AG09319 (cell line): Measurements from ENCODE around the gene ARHGDIB.

Experiments
- DNase-seq: peaks from one replicate; pipeline ENCODE4 v3.0.0-alpha.2; 2010; ENCODE audit warnings: low read depth; ENCODE audit errors: extremely low read depth
- TF ChIP-seq, protein P1 (sequence below): IDR thresholded peaks from 2 replicates; pipeline ENCODE4 v1.5.1; 2011; ENCODE audit warnings: low read depth, mild to moderate bottlenecking, inconsistent platforms, low read length, moderate library complexity

ARHGDIB gene

DNA sequence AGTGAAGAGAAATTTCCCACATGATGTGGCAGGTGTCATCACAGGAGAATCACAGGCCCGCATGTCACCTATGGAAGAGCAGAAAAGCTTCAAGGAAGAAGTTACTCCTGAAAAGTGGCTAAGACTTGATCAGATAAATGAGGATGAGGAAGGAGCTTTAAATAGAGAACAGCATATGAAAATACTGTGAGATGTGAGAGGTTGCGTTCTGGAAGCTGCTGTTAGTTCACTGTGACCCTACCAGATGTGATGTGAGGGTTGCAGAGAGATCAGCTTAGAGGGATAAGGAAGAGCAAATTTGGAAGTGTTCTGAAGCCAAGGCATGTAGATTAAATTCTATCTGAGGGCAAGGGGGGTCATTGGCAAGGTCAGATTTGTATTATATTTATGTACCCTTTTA is 40.2 kb downstream of the ARHGDIB start:
- no peak for DNase-seq

DNA sequence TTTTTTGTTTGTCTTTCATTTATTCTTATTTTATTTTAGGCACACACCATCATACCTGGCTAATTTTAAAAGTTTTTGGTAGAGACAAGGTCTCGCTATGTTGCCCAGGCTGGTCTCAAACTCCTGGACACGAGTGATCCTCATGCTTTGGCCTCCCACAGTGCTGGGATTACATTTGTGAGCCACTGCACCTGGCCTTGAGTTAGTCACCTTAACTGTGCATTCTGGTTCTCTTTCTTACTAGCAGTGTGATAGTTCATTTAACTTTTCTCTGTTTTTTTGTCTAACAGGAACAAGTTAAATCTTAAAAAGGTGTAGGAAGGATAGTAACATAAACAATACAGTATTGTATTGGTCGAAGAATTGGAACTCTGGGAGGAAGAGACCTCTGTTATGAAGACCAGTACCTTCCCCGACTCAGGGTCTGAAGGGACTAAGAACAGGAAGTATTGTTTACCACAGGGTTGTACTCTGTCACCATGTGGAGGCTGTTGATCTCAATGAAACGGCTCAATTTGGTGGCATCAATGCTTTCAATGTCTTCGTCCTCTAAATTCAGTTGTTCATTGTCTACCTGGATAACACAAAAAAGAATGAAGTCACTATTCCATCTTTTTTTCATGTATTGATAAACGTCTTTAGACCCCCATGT is 40.8 kb downstream of the ARHGDIB start:
- DNase-seq: no peak
- TF ChIP-seq, protein P1, sequence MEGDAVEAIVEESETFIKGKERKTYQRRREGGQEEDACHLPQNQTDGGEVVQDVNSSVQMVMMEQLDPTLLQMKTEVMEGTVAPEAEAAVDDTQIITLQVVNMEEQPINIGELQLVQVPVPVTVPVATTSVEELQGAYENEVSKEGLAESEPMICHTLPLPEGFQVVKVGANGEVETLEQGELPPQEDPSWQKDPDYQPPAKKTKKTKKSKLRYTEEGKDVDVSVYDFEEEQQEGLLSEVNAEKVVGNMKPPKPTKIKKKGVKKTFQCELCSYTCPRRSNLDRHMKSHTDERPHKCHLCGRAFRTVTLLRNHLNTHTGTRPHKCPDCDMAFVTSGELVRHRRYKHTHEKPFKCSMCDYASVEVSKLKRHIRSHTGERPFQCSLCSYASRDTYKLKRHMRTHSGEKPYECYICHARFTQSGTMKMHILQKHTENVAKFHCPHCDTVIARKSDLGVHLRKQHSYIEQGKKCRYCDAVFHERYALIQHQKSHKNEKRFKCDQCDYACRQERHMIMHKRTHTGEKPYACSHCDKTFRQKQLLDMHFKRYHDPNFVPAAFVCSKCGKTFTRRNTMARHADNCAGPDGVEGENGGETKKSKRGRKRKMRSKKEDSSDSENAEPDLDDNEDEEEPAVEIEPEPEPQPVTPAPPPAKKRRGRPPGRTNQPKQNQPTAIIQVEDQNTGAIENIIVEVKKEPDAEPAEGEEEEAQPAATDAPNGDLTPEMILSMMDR: no peak

More for the DNA sequence above, 40.2 kb downstream of the ARHGDIB start:
- TF ChIP-seq, protein P1: no peak

DNA sequence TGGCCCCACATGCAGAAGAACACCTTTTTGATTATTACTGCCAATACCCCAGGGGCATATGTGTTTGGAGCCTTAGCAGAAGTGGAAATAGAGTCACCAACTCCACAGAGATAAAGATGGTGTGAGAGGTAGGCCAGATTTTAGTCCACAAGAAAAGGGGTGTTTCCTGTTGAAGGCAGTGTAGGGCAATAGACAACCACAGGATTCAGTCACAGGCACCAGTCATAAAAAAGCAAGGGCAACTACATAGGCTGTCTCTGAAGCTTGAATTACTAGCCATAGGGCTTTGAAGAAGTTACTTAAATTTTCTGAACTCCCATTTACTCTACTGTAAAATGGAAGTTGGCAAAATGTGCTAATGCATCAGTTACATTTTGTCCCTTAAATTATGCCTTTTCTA is 41.9 kb downstream of the ARHGDIB start:
- TF ChIP-seq, protein P1: no peak
- DNase-seq: no peak

DNA sequence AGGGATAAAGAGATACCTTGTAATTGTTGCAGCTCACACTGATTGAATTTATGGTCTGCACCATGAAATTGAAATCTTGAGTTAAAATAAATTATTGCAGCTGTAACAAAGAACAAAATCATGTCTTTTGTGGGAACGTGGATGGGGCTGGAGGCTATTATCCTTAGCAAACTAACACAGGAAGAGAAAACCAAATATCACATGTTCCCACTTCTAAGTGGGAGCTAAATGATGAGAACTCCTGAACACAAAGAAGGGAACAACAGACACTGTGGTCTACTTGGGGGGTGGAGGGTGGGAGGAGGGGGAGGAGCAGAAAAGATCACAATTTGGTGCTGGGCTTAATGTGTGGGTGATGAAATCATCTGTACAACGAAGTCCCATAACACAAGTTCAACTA is 45.7 kb downstream of the ARHGDIB start:
- no peak for DNase-seq
- TF ChIP-seq, protein P1: no peak

DNA sequence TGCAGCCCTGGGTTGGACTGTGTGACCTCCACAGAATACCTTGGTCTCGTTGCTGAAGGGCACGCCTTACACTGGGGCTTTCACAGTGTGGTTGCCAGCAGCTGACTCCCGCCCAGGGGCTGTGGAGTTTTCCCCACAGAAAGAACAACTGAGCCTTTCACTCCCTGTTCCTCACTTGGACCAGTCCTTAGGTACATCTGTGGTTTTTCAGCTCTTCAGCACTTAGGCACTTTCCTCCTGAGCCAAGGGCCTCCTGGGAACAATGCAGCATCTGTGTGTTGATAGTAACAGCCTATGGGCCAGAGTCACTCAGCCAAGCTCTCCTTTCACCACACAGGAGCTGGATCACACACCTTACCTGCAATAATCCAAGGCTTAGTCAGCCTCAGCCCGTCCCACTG is 48.0 kb downstream of the ARHGDIB start:
- no peak for DNase-seq
- TF ChIP-seq, protein P1: no peak

DNA sequence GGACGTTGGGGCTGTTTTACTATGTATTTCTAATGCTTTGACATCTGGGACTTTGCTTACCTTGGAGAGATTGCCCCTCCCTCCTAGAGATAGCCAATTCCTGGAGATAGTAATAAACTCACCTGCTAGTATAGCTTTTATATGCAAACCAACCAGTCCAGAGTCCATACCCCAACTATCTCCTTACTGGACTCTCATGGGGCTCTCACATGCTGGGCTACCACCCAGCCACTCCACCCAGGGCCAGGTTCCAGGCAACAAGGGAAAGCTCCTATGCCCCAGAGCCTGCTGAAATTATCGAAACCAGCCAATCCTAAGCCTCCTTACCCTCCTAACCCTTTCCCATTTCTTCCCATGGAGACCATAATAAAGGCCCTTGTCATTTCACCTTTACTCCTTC is 50.3 kb downstream of the ARHGDIB start:
- no peak for DNase-seq
- TF ChIP-seq, protein P1: no peak

DNA sequence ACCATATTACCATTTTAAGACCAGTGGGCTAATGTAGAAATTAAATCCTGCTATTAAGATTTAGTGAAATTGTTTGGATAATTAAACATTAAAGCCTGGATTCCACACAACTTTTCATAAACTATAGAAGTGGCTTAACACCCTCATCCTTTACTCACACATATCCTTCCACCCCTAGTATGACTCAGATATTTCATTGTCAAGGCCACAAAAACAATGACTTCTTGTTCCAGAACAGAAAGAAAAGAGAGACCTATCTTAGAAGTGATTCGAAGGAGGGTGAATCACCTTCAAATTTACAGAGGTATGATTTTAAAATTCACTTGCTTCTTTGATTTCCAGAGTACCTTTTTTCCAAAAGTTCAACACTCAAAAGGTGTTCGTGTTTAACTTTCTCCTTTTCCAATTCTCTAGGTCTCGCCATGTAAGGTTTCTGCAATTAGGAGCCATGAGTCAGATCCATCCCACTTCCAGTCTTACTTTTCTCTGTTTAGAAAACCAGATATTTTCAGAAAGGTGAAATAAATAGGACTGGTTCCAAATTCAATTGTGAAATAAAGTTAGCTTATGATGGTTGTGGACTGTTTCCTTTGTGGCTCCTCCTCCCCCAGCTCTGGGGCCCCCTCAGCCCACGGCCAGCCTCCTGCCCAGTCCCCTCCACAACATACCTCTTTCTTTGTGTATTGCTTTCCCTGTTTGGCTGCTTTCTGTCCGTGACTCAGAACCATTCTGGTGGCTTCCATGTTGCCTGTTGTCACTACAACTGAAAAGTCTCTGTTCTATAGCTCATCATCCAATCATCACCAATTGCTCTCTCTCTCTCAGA is 51.1 kb downstream of the ARHGDIB start:
- TF ChIP-seq, protein P1: no peak
- DNase-seq: no peak
